GM12878 (cell line): ENCODE results near the gene ETV6. TPM values are rescaled to one million over a fixed set of nuclear protein-coding genes. Genes with fewer than 3 reads are reported as not detected.

Experiments
- ATAC-seq: fragments of 200-7000 bp; cut with Tn5 transposase; 3 replicates; pipeline ENCODE4 v1.9.1; 2020; ENCODE audit warnings: mild to moderate bottlenecking, moderate library complexity
- BruUV-seq: library from RNA; stranded (reverse); fragments of 400-500 nt; replicated peaks from 2 replicates; lab custom pipeline; 2021; lab: Mats Ljungman, UMichigan
- CTCF ChIA-PET: fragments of 300-600 bp; sonication (Branson Sonifier 250); formaldehyde crosslinking; extraction: SDS; loops from one replicate; lab custom pipeline; 2021; ENCODE audit warnings: inconsistent platforms; lab: Yijun Ruan, JAX
- POLR2A ChIA-PET: fragments of 350-600 bp; formaldehyde crosslinking; extraction: SDS; loops from one replicate; lab custom pipeline; 2021; ENCODE audit warnings: inconsistent platforms; lab: Charles Lee
- RAD21 ChIA-PET: fragments of 300-600 bp; sonication (Branson Sonifier 250); formaldehyde crosslinking; loops from one replicate; lab custom pipeline; 2023; ENCODE audit warnings: antibody characterized with exemption; ENCODE audit not compliant: unreplicated experiment; lab: Charles Lee
- SMC1A ChIA-PET: fragments of 300-600 bp; sonication (Branson Sonifier 250); formaldehyde crosslinking; loops from one replicate; lab custom pipeline; 2023; ENCODE audit not compliant: unreplicated experiment, uncharacterized antibody; lab: Charles Lee
- DNase-seq: peaks from one replicate; pipeline ENCODE4 v3.0.0-alpha.2; 2011; ENCODE audit warnings: low read depth, low spot score
- FAIRE-seq: peaks from 3 replicates; lab custom pipeline; 2011; peaks lifted over from hg19 to GRCh38; lab: Jason Lieb, UNC
- H2AFZ ChIP-seq: 2 replicates; pipeline ENCODE4 v1.6.0; 2011; ENCODE audit warnings: low read depth, low read length, control low read depth; ENCODE audit not compliant: control insufficient read depth
- H3K27ac ChIP-seq: 2 replicates; pipeline ENCODE4 v1.5.1; 2011; ENCODE audit warnings: control low read depth; ENCODE audit not compliant: control insufficient read depth, insufficient read depth
- H3K27me3 ChIP-seq, 2 experiments: replicated peaks in 1 of 2; 2 replicates each; pipeline versions ENCODE4 v1.6.0 to v1.6.1; 2011; ENCODE audit warnings: low read length in 1 of 2; ENCODE audit not compliant: control insufficient read depth in 2 of 2, insufficient read depth in 2 of 2
- H3K36me3 ChIP-seq, 2 experiments: 2 replicates each; pipeline ENCODE4 v1.5.1; 2011; ENCODE audit warnings: low read length in 1 of 2; ENCODE audit not compliant: control insufficient read depth in 2 of 2, insufficient read depth in 2 of 2
- H3K4me1 ChIP-seq: 2 replicates; pipeline ENCODE4 v1.6.1; 2011; ENCODE audit warnings: mild to moderate bottlenecking, low read length, moderate library complexity, mixed read lengths; ENCODE audit not compliant: control insufficient read depth, insufficient read depth
- H3K4me2 ChIP-seq: 2 replicates; pipeline ENCODE4 v1.6.0; 2011; ENCODE audit warnings: control low read depth; ENCODE audit not compliant: control insufficient read depth, insufficient read depth
- H3K4me3 ChIP-seq: fragments of 200-600 bp; sonication (generic); 2 replicates; pipeline ENCODE4 v1.5.1; 2016
- H3K79me2 ChIP-seq: 2 replicates; pipeline ENCODE4 v1.6.0; 2011; ENCODE audit warnings: low read length; ENCODE audit not compliant: control insufficient read depth, insufficient read depth
- H3K9ac ChIP-seq: 2 replicates; pipeline ENCODE4 v1.8.0; 2011; ENCODE audit warnings: low read length, control low read depth, mixed read lengths; ENCODE audit not compliant: control insufficient read depth, insufficient read depth
- H3K9me3 ChIP-seq: replicated peaks from 3 replicates; pipeline ENCODE4 v1.5.1; 2011; ENCODE audit warnings: mild to moderate bottlenecking, low read length; ENCODE audit not compliant: control insufficient read depth, insufficient read depth
- H4K20me1 ChIP-seq: 2 replicates; pipeline ENCODE4 v1.6.0; 2011; ENCODE audit not compliant: control insufficient read depth, insufficient read depth
- BCL3 ChIP-seq: IDR thresholded peaks from 2 replicates; pipeline ENCODE4 v1.6.1; 2011; ENCODE audit warnings: borderline replicate concordance, low read depth, mild to moderate bottlenecking, moderate library complexity, low read length; ENCODE audit not compliant: insufficient read depth, poor library complexity, severe bottlenecking
- CTCF ChIP-seq, 3 experiments: IDR thresholded peaks in 2 of 3; conservative IDR thresholded peaks in 1 of 3; 2 replicates each; pipeline ENCODE4 v1.5.1; 2011; ENCODE audit warnings: low read depth in 3 of 3, low read length in 3 of 3, mild to moderate bottlenecking in 3 of 3, control low read depth in 2 of 3, moderate library complexity in 2 of 3, inconsistent platforms in 1 of 3, mixed read lengths in 1 of 3; ENCODE audit not compliant: control insufficient read depth in 2 of 3, insufficient read depth in 1 of 3; ENCODE audit errors: extremely low read depth in 1 of 3
- HDAC6 ChIP-seq: fragments of 200-600 bp; sonication (generic); IDR thresholded peaks from one replicate; pipeline ENCODE4 v1.8.0; 2017; ENCODE audit warnings: antibody characterized with exemption; ENCODE audit not compliant: unreplicated experiment
- MEF2B ChIP-seq: fragments of 450-650 bp; IDR thresholded peaks from 2 replicates; pipeline ENCODE4 v1.6.1; 2018; ENCODE audit warnings: mild to moderate bottlenecking, moderate library complexity; ENCODE audit not compliant: partially characterized antibody, poor library complexity, severe bottlenecking
- POU2F2 ChIP-seq: IDR thresholded peaks from 3 replicates; pipeline ENCODE4 v1.6.1; 2011; ENCODE audit warnings: low read depth, mild to moderate bottlenecking, low read length, borderline replicate concordance
- RAD21 ChIP-seq: IDR thresholded peaks from 2 replicates; pipeline ENCODE4 v1.6.1; 2011; ENCODE audit warnings: mild to moderate bottlenecking, low read depth, low read length, moderate library complexity; ENCODE audit not compliant: insufficient read depth
- SREBF2 ChIP-seq: IDR thresholded peaks from 2 replicates; pipeline ENCODE4 v1.6.1; 2012; ENCODE audit warnings: mild to moderate bottlenecking, low read length
- STAT1 ChIP-seq: fragments of 450-650 bp; conservative IDR thresholded peaks from 2 replicates; pipeline ENCODE4 v1.6.1; 2014; ENCODE audit warnings: antibody characterized with exemption, mild to moderate bottlenecking
- STAT3 ChIP-seq: IDR thresholded peaks from 2 replicates; pipeline ENCODE4 v1.6.1; 2011; ENCODE audit warnings: low read depth, low read length, improper control_type of control experiment
- WGBS: methylation state at CpG from one replicate; pipeline ENCODE4 v1.1.6; 2016; ENCODE audit warnings: low lambda C conversion rate; ENCODE audit not compliant: insufficient replicate concordance, insufficient coverage; ENCODE audit errors: missing lambda C conversion rate; 5-methylcytosine and 5-hydroxymethylcytosine counted together
- in situ Hi-C: fragments of 300-500 bp; cut with MboI; formaldehyde crosslinking; loops from 9 replicates; pipeline ENCODE4 v1.14.3; 2018; ENCODE audit warnings: mixed read lengths
- intact Hi-C: fragments of 100-400 bp; cut with micrococcal nuclease; formaldehyde crosslinking; loops from one replicate; pipeline ENCODE4 v1.14.2; 2022; ENCODE audit not compliant: unreplicated experiment
- polyA plus RNA-seq, 11 experiments: library from polyadenylated mRNA; depleted of rRNA in 4 of 11; unstranded in 6 of 11; stranded (reverse) in 5 of 11; fragments of >200 nt; fragmentation: Nextera tagmentation in 4 of 11; fragmentation: Illumina TruSeq in 1 of 11; extraction: Ambion mirVana in 4 of 11; extraction: Trizol in 1 of 11; gene quantifications; 1 replicate in 1 of 11; 2 replicates in 10 of 11; pipeline versions ENCODE4 v1.2.1 to v1.2.3, GENCODE V29; 2011 to 2016; ENCODE audit warnings: inconsistent platforms in 2 of 11, missing spikeins in 2 of 11, low read depth in 1 of 11
- total RNA-seq, 4 experiments: library from RNA; depleted of rRNA in 3 of 4; stranded (reverse); fragments of >200 nt in 3 of 4; fragmentation: Illumina TruSeq in 1 of 4; extraction: Trizol in 1 of 4; gene quantifications; 2 replicates each; pipeline versions ENCODE4 v1.2.1 to v1.2.3, GENCODE V29; 2013 to 2021
- TF ChIP-seq, protein P1 (sequence below): fragments of 450-650 bp; IDR thresholded peaks from 2 replicates; pipeline ENCODE4 v1.6.1; 2016; ENCODE audit warnings: mild to moderate bottlenecking
- TF ChIP-seq, protein P2 (sequence below): IDR thresholded peaks from 2 replicates; pipeline ENCODE4 v1.6.1; 2011; ENCODE audit warnings: low read depth, low read length, improper control_type of control experiment, borderline replicate concordance

ETV6 gene
- total and polyA plus RNA-seq, 10 of the 15 experiments (the other 5 are each of a cell fraction or from before 2014, with no cell fraction given) = 6.6 to 74.8 (median 24.6) TPM

DNA sequence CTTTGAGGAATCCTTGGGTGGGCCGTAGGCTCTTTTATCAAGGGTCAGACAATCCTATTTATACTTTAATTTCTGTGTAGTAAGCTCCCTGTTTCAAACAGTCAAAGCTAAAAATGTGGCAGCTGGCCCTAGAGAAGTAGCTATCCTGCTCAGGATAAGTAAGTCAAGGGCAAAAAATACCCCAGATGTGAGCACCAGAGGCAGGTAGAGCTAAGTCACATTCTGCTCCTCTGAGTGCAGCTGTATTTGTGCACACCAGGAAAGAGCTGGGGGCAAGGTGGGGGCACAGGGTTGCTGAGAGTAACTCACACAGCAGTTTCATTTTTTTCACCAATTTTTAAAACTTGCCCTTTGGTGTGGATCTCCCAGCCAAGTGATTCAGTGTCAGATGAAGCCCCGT is 5.3 kb downstream of the ETV6 start (continued):
- TF ChIP-seq CTCF (IDR thresholded peaks at IDR 0.05 in 2 of 3, conservative IDR thresholded peaks at IDR 0.05 in 1 of 3; ENCODE audit: control insufficient read depth in 2 of 3, extremely low read depth in 1 of 3, insufficient read depth in 1 of 3, low read depth in 3 of 3, low read length in 3 of 3) (no peak), POU2F2 (0 out of 3 replicates have a peak, but pooled peaks have one; percentile 11), STAT3 (no peak), MEF2B (no peak)

GRCh38 chr12:11655842-11656241 is 6.4 kb downstream of the ETV6 start:
- ChIA-PET CTCF (interaction anchor here (1.1 to 3.7 kb wide), 5 partner anchors 28 to 377 kb away, joined by 3 to 16 read pairs (median 5); no protein-coding TSS in a partner anchor), SMC1A (interaction anchor here (1.4 to 7.3 kb wide), 10 partner anchors 10 to 377 kb away, joined by 3 to 76 read pairs (median 19); no protein-coding TSS in a partner anchor), RAD21 (interaction anchor here (0.8 to 7.2 kb wide), 10 partner anchors 11 to 377 kb away, joined by 3 to 75 read pairs (median 10); no protein-coding TSS in a partner anchor), POLR2A (interaction anchor here (0.7 to 1.9 kb wide), 6 partner anchors 43 to 106 kb away, joined by 3 to 8 read pairs (median 4); no protein-coding TSS in a partner anchor)
- no peak for FAIRE-seq
- Histone ChIP-seq H3K36me3 (peaks cover 1 to 15% of the 10 kb centered on the region in 2 experiments; a peak in 3 of 4 replicates), H3K4me1 (peaks cover 24% of the 10 kb centered on the region), H3K27ac (peak overlapping the region; percentile 99), H3K4me2 (peak overlapping the region; percentile 53; the same call in 1 of the 2 replicates), H4K20me1 (no peaks in the 10 kb centered on the region; the same call in 1 of the 2 replicates), H2AFZ (no peak overlapping the region), H3K79me2 (peaks cover 97% of the 10 kb centered on the region), H3K9ac (peak overlapping the region; percentile 98), H3K9me3 (no peaks in the 10 kb centered on the region), H3K4me3 (peak overlapping the region; percentile 35; the same call in 1 of the 2 replicates), H3K27me3 (no peaks in the 10 kb centered on the region)
- DNase-seq = no peak
- 96% methylated on average over 5 of the region's 5 CpGs for WGBS
- ATAC-seq = no peak
- intact Hi-C loops = loop anchor here (10.0 kb wide), 1 partner anchor 1069 kb away; no protein-coding TSS in a partner anchor
- in situ Hi-C loops = no loop called here
- no TSS peak for BruUV-seq
- TF ChIP-seq STAT1 (no peak), SREBF2 (no peak), BCL3 (no peak), HDAC6 (no peak), RAD21 (no peak)
- TF ChIP-seq, protein P1, sequence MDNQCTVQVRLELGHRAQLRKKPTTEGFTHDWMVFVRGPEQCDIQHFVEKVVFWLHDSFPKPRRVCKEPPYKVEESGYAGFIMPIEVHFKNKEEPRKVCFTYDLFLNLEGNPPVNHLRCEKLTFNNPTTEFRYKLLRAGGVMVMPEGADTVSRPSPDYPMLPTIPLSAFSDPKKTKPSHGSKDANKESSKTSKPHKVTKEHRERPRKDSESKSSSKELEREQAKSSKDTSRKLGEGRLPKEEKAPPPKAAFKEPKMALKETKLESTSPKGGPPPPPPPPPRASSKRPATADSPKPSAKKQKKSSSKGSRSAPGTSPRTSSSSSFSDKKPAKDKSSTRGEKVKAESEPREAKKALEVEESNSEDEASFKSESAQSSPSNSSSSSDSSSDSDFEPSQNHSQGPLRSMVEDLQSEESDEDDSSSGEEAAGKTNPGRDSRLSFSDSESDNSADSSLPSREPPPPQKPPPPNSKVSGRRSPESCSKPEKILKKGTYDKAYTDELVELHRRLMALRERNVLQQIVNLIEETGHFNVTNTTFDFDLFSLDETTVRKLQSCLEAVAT = 0 out of 2 replicates have a peak, but pooled peaks have one; percentile 10
- TF ChIP-seq, protein P2, sequence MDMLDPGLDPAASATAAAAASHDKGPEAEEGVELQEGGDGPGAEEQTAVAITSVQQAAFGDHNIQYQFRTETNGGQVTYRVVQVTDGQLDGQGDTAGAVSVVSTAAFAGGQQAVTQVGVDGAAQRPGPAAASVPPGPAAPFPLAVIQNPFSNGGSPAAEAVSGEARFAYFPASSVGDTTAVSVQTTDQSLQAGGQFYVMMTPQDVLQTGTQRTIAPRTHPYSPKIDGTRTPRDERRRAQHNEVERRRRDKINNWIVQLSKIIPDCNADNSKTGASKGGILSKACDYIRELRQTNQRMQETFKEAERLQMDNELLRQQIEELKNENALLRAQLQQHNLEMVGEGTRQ = no peak
